CD4-positive, alpha-beta T cell treated with Interleukin-12 subunit alpha and Interleukin-12 subunit beta, for 1 hour (primary cell): ENCODE data around the gene ZBTB22.
"Not testable (repeated sequence)": the region's sequence is repeated elsewhere in the genome, so short reads cannot be mapped to it uniquely, and the experiment has no call there.

Experiments
- DNase-seq: peaks from one replicate; pipeline ENCODE4 v3.0.0-alpha.2; 2020

The ZBTB22 gene, protein sequence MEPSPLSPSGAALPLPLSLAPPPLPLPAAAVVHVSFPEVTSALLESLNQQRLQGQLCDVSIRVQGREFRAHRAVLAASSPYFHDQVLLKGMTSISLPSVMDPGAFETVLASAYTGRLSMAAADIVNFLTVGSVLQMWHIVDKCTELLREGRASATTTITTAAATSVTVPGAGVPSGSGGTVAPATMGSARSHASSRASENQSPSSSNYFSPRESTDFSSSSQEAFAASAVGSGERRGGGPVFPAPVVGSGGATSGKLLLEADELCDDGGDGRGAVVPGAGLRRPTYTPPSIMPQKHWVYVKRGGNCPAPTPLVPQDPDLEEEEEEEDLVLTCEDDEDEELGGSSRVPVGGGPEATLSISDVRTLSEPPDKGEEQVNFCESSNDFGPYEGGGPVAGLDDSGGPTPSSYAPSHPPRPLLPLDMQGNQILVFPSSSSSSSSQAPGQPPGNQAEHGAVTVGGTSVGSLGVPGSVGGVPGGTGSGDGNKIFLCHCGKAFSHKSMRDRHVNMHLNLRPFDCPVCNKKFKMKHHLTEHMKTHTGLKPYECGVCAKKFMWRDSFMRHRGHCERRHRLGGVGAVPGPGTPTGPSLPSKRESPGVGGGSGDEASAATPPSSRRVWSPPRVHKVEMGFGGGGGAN

DNA sequence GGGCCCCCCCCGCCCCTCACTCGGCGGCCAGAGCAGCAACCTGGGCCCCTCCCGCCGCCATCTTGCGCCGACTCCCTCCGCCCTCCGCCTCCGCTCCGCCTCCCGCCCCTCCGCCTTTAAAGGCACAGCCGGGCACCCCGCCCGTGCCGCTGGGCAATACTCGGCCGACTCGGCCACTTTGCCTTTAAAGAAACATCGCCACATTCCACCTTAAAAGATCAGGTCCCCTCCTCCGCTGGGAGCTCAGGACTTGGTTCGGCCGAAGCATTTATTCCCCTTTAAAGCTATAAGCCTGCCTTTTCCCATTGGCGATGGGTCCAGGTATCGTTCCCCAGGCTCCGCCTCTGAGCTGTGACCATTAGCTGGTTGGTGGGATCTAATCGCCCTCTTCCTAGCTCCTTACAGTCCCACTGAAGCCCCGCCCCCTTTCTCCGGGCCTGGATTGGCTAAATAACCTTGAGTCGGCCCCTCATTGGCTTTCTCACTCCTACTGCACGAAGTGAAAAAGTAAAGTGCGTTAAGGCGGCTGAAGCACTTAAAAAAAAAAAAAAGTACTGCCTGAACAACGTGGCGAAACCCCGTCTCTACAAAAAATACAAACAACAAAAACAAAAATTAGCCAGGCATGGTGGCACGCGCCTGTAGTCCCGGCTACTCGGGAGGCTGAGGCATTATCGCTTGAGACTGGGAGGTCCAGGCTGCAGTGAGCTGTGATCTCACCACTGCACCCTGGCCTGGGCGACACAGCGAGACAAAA, at the start of gene ZBTB22:
Gene ZBTB22 (minus strand): TSS at position 76 of the 757 bp plus-strand sequence. CDS start 828 bp downstream, outside the sequence.
- peak; percentile 97 for DNase-seq

DNA sequence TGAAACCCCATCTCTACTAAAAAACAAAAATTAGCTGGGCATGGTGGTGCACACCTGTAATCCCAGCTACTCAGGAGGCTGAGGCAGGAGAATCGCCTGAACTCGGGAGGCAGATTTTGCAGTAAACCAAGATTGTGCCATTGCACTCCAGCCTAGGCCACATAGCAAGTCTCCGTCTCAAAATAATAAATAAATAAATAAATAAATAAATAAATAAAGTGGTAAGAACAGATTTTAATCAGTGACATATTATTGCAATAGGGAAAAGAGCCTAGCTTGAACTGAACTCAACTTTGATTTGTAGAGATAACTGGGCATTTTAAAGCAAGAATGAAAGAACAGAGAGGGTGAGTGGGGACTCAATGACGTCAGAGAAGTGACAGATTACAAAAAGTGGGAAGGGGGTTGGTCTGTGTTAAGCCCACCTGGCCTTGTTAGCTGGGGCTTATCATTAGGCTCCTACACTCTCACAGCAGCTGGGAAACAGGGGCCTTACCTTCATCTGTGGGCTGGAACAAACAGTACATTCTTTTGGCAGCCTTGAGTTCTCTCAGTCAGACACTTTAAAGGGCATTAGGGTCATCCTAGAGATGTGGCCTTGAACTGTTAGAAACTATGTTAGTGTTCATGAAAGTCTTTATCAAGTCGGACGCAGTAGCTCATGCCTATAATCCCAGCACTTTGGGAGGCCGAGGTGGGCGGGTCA, 49.6 kb upstream of the ZBTB22 start:
- DNase-seq: no peak

DNA sequence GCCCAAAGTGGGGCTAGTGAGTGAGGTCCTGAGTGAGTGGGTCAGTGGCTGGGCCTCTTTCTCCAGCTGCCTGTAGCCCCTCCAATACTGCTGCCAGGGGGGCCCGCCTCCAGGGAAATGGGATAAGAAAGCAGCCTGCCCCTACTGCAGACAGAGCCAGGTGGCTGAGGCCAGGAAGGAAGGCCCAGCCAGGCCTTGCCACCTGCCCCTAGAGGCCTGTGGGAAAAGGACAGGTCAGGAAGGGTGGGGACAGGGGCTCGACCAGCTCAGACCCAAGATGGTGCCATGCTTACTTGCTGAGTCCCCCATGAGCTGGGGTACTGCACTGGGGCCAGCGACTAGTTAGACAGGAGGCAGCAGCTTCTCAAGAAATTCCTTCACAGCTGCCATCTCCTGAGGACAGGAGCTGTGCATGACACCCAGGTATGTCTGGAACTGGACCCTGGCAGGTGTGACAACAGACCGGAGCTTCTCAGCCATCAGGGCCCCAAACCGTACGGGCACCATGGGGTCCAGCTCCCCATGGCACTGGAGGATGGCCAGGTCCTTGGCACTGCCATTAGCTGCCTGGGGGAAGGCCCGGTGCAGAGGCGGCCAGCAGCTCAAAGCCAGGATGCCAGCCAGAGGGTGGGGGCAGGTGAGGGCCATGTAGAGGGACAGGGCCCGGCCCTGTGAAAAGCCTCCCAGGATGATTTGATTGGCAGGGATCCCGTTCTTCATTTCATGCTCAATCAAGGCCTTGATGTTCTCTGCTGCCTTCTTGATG, 47.8 kb upstream of the ZBTB22 start:
- not testable (repeated sequence) for DNase-seq

DNA sequence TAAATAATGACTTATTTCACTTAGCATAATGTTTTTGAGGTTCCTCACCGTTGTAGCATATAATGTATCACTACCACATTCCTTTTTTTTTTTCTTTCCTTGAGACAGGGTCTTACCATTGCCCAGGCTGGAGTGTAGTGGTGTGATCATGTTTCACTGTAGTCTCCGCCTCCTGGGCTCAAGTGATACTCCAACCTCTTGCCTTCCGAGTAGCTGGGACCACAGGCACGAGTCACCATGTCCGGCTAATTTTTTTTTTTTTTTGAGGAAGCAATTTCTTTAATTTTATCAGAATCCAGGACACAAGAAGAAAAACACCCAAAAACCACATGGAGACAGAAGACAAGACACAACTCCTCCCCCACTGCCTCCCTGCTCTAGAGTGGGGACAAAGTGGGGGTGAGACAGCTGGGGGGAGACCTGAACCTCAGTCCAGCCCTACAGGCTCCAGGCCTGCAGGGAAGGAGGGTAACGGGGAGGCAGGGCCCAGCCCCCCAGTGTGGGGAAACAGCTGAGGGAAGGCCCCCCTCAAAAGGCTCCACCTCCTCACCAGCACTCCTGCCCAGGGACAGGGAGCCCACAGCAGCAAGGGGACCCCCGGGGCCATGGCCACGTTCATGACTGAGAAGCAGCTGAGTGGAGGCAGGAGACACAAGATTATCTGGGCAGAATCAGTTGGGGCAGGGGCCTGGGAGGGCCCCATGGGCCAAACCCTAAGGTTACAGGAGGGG, 47.1 kb upstream of the ZBTB22 start:
- not testable (repeated sequence) for DNase-seq

DNA sequence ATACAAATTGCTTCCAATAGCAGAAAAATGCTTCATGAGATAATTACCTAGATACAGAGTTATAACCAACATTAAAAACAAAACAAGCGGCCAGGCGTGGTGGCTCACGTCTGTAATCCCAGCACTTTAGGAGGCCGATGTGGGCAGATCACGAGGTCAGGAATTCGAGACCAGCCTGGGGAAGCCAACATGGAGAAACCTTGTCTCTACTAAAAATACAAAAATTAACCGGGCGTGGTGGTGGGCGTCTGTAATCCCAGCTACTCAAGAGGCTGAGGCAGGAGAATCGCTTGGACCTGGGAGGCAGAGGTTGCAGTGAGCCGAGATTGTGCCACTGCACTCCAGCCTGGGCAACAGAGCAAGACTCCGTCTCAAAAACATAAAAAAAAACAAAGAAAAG, 45.9 kb upstream of the ZBTB22 start:
- not testable (repeated sequence) for DNase-seq

DNA sequence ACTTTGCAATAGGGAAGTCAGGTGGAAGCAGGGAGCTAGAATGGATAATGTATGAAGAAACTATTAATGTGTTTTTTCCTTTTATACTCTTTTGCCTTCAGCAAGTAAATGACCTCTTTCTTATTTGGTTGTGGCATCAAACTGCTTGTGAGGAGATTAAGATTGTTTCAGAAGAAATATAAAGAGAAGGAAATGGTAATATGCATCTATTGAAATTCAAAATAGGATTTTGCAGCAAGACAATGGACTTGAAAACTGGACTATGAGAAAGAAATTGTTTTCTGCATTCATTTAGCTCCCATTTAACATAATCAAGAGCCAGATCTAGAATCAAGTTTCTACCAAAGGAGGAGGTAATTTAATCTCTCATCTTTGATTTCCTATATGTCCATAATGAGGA, 41.8 kb upstream of the ZBTB22 start:
- DNase-seq: no peak

DNA sequence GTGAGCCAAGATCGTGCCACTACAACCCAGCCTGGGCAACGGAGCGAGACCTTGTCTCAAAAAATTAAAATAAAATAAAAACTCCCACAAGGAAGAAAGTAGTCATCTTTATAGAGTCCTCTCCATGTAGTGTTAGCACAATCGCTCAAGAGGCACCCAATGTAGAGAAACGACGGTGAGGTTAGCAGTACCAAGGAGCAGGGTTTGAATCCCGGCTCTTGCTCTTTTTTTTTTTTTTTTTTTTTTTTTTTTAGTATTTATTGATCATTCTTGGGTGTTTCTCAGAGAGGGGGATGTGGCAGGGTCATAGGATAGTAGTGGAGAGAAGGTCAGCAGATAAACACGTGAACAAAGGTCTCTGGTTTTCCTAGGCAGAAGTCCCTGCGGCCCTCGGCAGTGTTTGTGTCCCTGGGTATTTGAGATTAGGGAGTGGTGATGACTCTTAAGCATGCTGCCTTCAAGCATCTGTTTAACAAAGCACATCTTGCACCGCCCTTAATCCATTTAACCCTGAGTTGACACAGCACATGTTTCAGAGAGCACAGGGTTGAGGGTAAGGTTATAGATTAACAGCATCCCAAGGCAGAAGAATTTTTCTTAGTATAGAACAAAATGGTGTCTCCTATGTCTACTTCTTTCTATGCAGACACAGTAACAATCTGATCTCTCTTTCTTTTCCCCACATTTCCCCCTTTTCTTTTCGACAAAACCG, 39.8 kb upstream of the ZBTB22 start:
- not testable (repeated sequence) for DNase-seq

DNA sequence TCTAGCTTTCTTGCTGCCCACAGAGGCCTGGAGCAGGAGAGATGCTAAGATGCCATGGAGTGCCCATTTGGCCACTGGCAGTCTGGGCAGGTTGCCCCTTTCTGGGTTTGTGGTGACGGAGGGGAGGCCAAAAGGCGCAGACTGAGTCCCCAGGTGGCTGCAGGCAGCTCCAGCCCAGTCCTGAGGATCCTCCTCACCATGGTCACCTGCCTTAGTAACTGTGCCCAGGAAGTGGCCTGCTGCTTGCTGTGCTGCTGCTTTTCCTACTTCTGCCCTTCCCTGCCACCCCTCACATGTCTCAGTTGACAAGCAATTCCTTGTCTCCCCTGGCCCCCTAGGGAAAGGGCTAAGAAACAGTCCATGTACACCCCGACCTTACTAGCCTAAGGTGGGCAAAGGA, 38.8 kb upstream of the ZBTB22 start:
- no peak for DNase-seq

DNA sequence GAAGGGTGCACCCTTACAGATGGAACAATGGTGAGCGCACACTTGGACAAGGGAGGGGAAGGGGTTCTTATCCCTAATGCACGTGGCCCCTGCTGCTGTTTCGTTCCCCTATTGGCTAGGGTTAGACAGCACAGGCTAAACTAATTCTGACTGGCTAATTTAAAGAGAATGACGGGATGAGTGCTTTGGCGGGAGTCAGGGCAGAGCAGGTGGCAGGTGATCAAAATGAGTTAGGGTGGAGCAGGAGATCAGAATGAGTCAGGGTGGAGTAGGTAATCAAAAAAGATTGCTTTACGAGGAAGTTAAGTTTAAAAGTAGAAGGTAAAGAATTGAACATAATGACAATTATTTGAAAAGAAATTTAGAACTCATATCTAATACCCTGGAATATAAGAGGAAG, 38.3 kb upstream of the ZBTB22 start:
- not testable (repeated sequence) for DNase-seq

DNA sequence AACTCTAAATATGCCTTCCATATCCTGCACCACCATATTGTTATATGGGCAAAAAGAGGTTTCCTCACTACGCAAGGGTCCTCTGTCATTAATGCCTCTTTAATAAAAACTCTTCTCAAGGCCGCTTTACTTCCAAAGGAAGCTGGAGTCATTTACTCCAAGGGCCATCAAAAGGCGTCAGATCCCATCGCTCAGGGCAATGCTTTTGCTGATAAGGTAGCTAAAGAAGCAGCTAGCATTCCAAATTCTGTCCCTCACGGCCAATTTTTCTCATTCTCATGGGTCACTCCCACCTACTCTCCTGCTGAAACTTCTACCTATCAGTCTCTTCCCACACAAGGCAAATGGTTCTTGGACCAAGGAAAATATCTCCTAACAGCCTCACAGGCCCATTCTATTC, 30.3 kb upstream of the ZBTB22 start:
- DNase-seq: no peak

DNA sequence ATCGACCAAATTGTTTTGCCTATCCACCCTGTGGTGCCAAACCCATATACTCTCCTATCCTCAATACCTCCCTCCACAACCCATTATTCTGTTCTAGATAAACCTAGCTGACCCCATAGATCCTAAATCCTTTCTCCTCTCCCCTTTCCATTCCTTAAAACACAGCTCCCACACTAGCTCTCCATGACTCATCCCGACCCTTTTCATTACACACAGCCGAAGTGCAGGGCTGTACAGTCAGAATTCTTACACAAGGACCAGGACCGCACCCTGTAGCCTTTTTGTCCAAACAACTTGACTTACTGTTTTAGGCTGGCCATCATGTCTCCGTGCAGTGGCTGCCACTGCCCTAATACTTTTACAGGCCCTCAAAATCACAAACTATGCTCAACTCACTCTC, 29.4 kb upstream of the ZBTB22 start:
- not testable (repeated sequence) for DNase-seq

DNA sequence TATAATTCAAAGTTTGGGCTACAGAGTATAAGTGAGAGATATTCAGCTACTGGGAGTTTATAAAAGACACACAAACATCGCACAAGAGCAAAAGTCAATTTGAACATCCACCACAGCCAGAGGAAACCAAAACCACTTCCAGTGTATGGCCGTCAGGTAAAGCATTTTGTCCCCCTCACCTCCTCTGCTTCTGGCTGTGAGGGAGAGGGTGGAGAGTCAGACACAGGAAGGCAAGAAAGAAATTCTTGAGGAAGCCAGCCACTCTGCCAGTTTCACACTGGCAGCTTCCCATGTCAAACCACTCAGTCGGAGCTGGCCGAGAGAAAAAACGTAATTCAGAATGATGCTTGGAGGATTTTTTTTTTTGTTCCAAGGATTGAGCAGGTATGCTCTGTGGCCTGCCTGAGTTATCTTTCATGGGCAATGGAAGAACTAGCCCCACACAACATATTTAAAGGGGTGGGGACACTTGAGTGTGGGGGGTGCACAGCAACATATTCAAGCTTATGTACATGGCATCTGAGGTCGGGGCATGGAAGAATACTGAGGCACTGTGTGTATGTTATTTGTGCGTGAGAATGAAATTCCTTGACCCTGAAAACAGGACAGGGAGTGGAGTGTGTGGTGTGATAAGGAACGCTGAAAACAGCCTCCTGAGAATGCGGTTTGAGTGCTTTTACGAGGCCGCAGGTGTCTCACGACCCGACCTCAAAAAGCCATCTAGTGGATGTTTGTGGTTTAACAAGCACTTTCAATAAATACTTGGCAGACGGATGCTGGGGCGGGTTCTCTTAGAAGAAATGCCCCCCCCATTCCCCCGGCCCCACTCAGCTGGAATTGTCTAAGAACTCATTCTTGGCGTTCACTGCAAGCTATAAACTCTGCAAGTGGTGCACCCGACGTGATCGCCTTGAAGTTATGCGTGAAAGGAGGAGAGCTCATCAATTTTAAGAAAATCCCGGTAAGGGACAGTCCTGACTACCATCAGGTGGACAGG, 27.5 kb upstream of the ZBTB22 start:
- DNase-seq: peak; percentile 89

DNA sequence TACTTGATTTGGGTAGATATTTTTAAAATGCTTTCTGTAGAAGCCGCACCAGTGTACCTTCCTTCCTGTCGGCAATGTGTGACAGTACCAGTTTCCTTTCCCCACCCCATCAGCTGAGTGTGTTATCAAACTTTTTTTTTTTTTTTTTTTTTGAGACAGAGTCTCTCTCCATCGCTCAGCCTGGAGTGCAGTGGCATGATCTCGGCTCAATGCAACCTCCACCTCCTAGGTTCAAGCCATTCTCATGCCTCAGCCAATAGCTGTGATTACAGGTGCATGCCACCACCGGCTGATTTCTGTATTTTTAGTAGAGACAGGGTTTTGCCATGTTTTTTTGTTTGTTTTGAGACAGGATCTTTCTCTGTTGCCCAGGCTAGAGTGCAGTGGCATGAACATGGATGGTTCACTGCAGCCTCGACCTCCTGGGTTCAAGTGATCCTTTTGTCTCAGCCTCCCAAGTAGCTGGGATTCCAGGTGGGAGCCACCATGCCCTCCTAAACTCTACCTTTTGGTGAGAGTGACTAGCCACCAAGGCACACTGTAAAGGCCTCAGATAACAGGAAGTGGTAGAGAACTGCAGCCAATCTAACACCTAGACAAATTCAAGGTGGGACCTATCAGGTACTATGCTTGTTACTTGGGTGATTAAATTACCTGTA, 26.5 kb upstream of the ZBTB22 start:
- peak; percentile 88 for DNase-seq

DNA sequence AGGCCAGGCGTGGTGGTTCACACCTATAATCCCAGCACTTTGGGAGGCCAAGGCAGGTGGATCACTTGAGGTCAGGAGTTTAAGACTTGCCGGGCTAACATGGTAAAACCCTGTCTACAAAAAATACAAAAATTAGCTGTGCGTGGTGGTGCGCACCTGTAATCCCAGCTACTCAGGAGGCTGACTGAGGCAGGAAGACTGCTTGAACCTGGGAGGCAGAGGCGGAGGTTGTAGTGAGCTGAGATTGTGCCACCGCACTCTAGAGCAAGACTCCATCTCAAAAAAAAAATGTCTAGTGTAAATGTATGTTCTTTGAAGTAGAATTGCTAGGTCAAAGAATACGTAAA, 26.0 kb upstream of the ZBTB22 start:
- not testable (repeated sequence) for DNase-seq

DNA sequence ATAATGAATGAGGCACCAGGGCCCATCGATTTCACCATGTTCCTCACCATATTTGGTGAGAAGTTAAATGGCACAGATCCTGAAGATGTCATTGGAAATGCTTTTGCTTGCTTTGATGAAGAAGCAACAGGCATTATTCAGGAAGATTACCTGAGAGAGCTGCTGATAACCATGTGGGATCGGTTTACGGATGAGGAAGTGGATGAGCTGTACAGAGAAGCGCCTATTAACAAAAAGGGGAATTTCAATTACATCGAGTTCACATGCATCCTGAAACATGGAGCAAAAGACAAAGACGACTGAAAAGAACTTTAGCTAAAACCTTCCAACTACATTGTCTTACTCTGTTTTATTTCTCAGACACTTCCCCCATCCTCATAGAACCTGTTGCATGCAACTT, 21.6 kb upstream of the ZBTB22 start:
- no peak for DNase-seq

DNA sequence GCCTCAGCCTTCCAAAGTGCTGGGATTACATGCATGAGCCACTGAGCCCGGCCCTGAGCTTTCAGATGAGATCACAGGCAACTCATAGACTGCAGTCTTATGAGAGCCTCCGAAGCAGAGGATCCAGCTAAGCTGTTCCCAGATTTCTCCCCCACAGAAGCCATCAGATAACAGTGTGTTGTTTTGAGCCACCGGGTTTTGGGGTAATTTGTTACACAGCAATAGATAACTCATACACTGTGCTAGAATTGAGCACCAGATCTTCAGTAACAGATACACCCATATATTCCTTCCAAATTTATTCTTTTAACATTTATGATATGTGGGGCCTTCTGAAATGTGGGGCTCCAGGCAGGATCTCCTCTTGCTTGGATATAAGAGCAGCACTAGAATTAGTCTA, 19.0 kb upstream of the ZBTB22 start:
- DNase-seq: no peak

DNA sequence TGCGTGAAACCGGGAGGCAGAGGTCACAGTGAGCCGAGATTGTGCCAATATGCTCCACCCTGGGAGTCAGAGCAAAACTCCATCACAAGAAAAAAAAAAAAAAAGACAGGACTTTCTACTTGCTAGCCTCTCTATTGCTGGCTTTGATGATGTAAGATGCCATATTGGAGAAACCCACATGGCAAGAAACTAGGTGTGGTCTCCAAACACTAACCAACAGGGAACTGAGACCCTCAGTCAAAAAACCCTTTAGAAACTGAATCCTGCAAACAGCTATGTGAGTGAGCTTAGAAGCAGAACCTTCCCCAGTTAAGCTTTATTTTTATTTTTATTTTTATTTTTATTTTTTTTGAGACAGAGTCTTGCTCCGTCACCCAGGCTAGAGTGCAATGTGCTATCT, 18.4 kb upstream of the ZBTB22 start:
- DNase-seq: no peak

DNA sequence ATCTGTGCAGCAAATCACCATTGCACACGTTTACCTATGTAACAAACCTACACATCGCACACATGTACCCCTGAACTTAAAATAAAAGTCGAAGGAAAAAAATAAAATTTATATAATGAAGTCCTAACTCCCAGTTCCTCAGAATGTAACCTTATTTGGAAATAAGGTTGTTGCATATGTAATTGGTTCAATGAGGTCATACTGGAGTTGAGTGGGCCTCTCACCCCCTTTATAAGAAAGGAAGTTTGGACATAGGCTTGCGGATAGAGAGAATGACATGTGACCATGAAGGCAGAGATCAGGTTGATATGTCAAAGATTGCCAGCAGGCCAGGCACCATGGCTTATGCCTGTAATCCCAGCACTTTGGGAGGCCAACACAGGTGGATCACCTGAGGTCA, 16.1 kb upstream of the ZBTB22 start:
- DNase-seq: no peak

DNA sequence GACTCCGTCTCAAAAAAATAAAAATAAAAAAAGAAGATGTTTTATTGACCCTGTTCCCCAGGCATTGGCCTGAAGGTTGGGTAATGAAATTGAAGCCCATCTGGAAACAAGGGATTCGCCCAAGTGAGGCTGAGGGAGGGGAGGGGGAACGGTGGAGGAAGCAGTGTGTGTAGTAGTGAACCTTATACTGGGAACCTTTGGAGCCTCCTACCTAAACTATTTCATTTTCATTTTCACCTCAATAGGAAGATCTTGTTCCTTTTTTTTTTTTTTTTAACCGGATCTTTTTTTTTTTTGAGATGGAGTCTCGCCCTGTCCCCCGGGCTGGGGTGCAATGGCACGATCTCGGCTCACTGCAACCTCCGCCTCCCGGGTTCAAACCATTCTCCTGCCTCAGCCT, 13.2 kb upstream of the ZBTB22 start:
- DNase-seq: no peak
